Islet of Langerhans (tissue), 1 donor: ENCODE results near the gene NCMAP.
"Not testable (repeated sequence)": the region's sequence is repeated elsewhere in the genome, so short reads cannot be mapped to it uniquely, and the experiment has no call there.

Source experiments
- FAIRE-seq: peaks from one replicate; lab custom pipeline; 2011; peaks lifted over from hg19 to GRCh38; lab: Jason Lieb, UNC

The NCMAP gene

GRCh38 chr1:24541711-24542346 is 14.1 kb upstream of the NCMAP start:
- no peak for FAIRE-seq

DNA sequence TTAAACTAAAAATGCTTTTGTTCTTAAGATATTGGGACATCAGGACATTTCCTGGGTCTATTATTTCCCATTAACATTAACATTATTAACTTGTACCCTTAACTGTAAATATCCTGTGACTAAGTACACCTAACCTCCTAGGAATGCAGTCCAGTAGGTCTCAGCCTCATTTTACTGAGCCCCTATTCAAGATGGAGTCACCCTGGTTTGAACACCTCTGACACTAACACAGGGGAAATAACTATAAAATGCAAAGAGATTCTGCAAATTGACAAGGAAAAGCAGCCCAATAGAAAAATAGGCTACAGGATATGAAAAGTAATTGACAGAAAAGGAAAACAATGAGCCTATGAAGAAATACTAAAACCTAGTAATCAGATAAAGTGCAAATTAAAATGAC is 11.6 kb upstream of the NCMAP start:
- FAIRE-seq: no peak

GRCh38 chr1:24545662-24546061 is 10.2 kb upstream of the NCMAP start:
- no peak for FAIRE-seq

DNA sequence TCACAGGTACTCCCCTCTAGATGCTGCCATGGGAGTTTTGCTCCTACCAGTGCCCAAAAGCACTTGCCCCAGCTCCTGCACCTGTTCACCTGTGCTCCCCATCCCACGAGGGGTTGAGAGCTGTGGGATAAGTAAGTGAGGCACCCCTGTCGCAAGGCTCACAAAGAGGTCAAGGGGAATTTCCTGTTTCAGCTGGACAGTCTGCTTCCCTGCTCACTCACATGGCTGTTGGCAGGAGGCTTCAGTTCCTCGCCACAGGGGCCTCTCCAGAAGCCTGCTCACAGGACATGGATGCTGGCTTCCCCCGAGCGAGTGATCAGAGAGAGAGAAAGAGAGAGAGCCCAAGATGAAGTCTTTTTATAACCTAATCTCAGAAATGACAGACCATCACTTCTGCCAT is 8.7 kb upstream of the NCMAP start:
- no peak for FAIRE-seq

- no peak for FAIRE-seq
These were observed 7.8 kb upstream of the NCMAP start for GRCh38 chr1:24548070-24548469.

GRCh38 chr1:24549210-24549609 is 6.7 kb upstream of the NCMAP start:
- FAIRE-seq: not testable (repeated sequence)

DNA sequence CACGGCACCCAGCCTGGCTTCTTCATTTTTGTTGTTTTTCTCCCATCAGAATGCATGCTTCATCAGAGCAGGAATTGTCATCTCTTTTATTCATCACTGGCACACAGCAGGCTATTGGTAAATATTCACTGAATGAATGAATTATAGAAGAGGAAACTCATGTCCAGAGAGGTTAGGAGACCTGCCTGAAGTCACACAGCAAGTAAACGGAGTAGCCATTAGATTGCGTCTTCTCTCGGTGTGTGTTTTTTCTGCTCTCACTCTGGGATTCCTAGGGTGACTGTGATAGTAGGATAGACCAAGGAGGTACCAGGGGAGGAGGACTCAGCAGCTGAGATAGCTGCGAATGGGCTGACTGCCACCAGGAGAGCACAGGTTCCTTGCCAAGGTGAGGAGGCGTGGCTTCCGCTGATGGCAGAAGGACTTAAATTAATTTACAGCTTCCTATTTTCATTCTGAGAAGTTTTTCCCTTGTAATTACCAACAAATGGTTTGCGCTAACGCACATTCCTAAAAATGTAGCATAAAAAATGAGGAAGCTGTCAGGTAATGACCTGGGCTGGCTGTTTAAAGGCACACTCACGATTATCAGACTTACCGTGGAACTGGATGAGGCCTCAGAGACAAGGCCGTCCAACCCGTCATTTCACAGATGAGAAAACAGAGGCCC is 4.5 kb upstream of the NCMAP start:
- FAIRE-seq: no peak

DNA sequence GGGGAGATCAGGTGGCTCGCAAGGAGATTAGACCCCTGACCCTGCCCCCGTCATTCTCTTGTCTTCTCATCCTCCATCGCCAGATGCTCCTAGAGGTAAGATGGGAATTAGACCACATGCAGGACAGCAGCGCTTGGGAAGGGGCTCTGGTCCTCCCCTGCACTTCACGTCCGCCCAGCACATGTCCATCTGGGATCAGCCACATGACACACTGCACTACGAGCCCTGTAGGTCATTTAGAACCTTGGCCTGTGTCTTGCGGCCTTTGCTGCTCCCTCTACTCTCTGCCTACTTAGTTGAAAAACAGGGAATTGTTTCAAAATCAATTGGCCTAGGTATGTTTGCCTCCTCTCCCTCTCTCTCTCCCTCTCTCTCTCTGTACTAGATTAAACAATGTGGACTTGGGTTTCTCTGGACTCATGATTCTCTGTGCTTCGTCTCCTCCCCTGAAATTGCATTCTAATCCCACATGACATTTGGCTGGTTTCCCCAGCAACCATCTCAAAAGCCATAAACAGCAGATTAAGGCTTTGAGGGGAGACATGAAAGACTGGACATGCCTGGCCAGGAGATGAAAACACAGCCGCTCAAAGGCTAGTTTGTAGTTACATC is 3.8 kb upstream of the NCMAP start:
- FAIRE-seq: peak; percentile 53

DNA sequence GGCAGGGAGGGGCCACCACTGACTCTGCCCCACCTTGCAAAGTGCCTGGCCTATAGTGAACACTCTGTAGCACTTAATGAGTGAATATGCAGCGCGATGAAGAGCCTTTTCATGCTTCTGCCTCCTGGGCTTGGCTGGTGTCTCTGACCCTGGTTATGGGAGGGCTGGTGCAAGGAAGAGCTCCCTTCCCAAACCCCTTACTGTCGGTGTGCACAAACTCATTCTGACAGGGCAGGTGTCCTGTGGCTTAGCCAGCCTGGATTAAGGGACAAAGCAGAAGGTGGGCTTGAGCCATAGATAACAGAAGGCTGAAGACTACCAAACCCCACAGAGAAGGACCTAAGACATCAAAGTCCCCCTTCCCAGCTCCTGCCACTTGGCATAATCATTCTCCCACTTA is 2.0 kb upstream of the NCMAP start:
- no peak for FAIRE-seq

DNA sequence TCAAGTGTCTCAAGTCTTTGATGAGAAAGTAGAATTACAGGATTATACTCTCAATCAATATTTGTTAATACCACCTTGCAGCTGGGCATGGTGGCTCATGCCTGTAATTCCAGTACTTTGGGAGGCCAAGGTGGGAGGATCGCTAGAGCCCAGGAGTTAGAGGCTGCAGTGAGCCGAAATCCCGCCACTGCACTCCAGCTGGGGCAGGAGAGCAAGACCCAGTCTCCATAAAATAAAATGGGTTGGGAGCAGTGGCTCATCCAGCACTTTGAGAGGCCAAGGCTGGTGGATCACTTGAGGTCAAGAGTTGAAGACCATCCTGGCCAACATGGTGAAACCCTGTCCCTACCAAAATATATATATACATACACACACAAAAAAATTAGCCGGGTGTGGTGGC is 1.2 kb upstream of the NCMAP start:
- FAIRE-seq: no peak

DNA sequence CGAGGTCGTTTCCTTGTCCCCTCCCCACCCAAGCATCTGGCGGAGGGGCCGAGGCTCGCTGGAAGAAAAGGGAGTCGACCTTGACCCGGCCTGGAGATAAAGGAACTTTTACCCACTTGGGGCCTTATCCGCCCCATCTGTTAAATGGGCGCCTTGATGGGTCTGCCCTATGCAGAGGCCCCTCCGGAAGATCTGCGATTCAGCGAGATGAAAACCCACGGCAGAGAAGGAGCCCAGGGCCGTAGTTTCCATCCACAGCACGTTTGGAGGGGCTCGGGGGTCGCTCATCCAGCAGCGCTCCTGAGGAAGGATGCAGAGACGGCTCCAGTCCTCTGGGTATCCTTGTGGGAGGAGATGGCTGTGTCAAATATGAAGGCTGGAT is 518 bp downstream of the NCMAP start:
- no peak for FAIRE-seq

DNA sequence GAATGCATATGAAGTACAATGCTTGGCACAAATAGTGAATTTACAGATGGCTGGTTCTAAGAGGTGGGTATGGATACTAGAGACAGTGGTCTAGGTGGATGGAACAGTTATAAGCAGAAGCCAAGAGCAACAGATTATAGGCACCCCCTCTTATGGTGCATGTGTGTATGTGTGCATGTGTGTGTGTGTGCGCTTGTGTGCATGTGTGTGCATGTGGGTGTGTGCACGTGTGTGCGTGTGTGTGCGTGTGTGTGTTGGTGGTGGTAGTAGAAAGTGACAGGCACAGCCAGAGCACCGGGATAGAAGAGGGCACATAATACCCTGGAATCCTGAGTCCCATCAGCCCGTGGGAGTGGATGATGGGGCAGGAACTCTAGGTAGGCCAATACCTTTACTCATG is 1.3 kb downstream of the NCMAP start:
- no peak for FAIRE-seq

DNA sequence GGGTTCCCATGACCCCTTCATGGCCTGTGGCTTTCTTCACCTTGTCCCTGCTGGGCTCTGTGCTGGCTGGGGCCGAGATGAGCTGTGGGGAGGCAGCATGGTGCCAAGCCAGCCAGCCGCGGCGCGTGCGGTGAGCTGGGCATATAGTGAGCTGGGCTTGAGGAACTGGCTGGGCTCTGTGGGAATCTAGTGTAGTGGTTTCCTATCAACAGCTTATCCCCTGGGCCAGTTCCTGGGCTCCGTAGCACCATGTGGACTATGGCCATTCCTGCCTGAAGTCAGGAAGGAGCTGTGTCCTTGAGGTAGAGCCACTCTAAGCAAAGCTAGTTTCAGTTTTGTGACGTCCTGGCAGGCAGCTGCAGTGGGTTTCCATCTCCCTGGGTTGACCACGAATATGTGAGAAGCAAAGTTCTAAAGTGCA is 1.8 kb downstream of the NCMAP start:
- FAIRE-seq: no peak

DNA sequence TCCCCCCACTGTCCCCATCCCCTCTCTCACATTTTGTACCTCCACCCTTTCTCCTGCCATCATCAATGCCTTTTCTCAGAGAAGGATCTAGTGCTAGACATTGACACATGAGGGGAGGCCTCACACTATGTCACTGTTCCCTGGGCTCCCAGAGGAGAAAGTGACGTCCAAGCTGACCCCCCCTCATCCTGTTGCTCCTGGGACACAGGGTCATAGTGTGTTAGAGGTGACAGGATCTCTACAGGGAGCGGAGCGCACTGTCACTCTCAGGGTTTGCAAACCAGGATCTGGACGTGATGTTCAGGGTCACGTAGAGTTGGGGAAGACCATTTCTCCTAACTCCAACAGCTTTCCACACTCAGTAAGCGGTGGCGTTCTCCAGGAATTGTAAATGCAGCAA is 2.6 kb downstream of the NCMAP start:
- no peak for FAIRE-seq

GRCh38 chr1:24558902-24559791 is 3.3 kb downstream of the NCMAP start:
- peak; percentile 92 for FAIRE-seq

GRCh38 chr1:24560361-24560760 is 4.5 kb downstream of the NCMAP start:
- FAIRE-seq: no peak

DNA sequence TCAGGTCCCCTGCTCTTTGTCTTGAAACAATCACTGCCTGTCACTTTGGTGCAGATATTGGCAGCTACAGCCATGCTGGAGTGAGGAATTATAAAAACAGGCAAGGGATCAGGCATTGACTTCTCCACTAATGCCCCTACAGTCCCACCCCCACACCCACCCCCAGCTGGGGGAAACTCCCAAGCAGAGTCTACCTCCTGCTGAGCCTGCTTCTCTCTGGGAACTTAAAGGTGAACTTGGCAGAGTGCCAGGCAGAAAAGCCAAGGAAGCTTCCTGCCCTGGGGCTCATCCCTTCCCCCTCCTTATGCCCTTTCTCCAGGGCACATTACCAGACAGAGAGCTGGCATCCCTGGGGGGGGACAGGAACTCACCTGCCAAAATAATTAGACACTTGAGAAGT is 6.7 kb downstream of the NCMAP start:
- no peak for FAIRE-seq

DNA sequence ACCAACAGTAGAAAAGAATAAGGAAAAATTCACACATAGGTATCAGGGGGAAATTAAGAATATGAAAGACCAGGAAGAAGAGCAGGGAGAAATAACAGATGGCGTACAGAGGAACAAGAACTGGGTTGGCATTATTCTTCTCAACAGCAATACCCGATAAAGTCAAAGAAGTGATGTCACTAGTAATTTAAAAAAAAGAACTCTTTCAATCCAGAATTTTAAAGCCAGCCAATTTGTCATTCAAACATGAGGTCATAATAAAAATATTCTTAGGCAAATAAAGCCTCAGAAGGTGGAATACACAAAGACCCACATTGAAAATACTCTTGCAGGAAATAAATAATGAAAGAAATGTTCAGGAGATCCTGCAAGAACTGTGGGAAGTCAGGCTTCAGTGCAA is 8.8 kb downstream of the NCMAP start:
- no peak for FAIRE-seq

- no peak for FAIRE-seq
These were observed 10.5 kb downstream of the NCMAP start for GRCh38 chr1:24566236-24566867.

- peak; percentile 81 for FAIRE-seq
These were observed 12.0 kb downstream of the NCMAP start for GRCh38 chr1:24567792-24568388.

GRCh38 chr1:24568475-24568874 is 12.6 kb downstream of the NCMAP start:
- FAIRE-seq: no peak
